ENCODE data around the gene STAMBP. TPM values are rescaled to one million over a fixed set of nuclear protein-coding genes. Genes with fewer than 3 reads are reported as not detected.

The STAMBP gene
- total and polyA plus RNA-seq, 2 of the 4 experiments (the other 2 are of a cell fraction): 29.7 to 38.7 TPM

GRCh38 chr2:73922681-73923080, 93.9 kb downstream of the STAMBP start:
- CTCF ChIA-PET: no interaction called here
- no peak overlapping the region for H3K18ac ChIP-seq (ENCODE audit: low read depth, low read length)
- no peak overlapping the region for H2BK5ac ChIP-seq (ENCODE audit: low read depth, low read length, poor library complexity, severe bottlenecking)
- no peak overlapping the region for H2BK120ac ChIP-seq (ENCODE audit: low read depth, low read length)
- H3K9me3 ChIP-seq (ENCODE audit: control insufficient read depth, insufficient read depth, low read length): no peaks in the 10 kb centered on the region
- no peak overlapping the region for H4K91ac ChIP-seq (ENCODE audit: insufficient read depth, low read depth, low read length)
- H3K4me3 ChIP-seq (ENCODE audit: insufficient read depth, low read depth, low read length): no peak overlapping the region
- no peak overlapping the region for H2BK15ac ChIP-seq (ENCODE audit: low read depth, low read length)
- no peak overlapping the region for H2AK9ac ChIP-seq (replicated peaks; ENCODE audit: low read depth, low read length, poor library complexity)
- no peaks in the 10 kb centered on the region for H3K4me1 ChIP-seq (ENCODE audit: control insufficient read depth, insufficient read depth, low read length)
- H2AFZ ChIP-seq (replicated peaks; ENCODE audit: low read length, poor library complexity): no peak overlapping the region
- no CpG with 5 or more reads among the region's 5 CpGs for WGBS, 2 experiments (ENCODE audit: extremely low coverage in 2 of 2, insufficient read length in 1 of 2)
- in situ Hi-C loops (cut with MboI; ENCODE audit: low sequenced_read_pairs) (loop anchor here (10.0 kb wide), 1 partner anchor 222 kb away; the partner anchor contains the start of gene BOLA3), intact Hi-C loops (cut with micrococcal nuclease) (loop anchor here (10.0 kb wide), 1 partner anchor 472 kb away; no protein-coding TSS in a partner anchor), dilution Hi-C loops (cut with HindIII; ENCODE audit: low sequenced_read_pairs, unreplicated experiment) (no loop called here)
- DNase-seq (no peak), ATAC-seq (ENCODE audit: low read depth) (no peak)
- no peak overlapping the region for H4K8ac ChIP-seq (ENCODE audit: low read depth in 2 of 2, low read length in 2 of 2)
- no peak overlapping the region for H3K9ac ChIP-seq (ENCODE audit: low read depth, low read length)
- H3K79me1 ChIP-seq (ENCODE audit: low read depth in 1 of 2, low read length in 2 of 2): peaks cover 0 to 11% of the 10 kb centered on the region in 2 experiments; a peak in 2 of 4 replicates
- no peaks in the 10 kb centered on the region for H3K27me3 ChIP-seq (ENCODE audit: control insufficient read depth, insufficient read depth, low read length)
- H3K36me3 ChIP-seq (ENCODE audit: control insufficient read depth, insufficient read depth, low read length): peaks cover 20% of the 10 kb centered on the region
- no peak overlapping the region for H3K4me2 ChIP-seq (ENCODE audit: low read depth, low read length)
- no peak overlapping the region for H2AK5ac ChIP-seq (ENCODE audit: low read depth, low read length)
- peaks cover 4% of the 10 kb centered on the region for H3K9me1 ChIP-seq (ENCODE audit: insufficient read depth, low read length)
- no peak overlapping the region for H2BK20ac ChIP-seq (ENCODE audit: low read depth, low read length)
- no peak overlapping the region for H3K23ac ChIP-seq (ENCODE audit: low read depth, low read length)
- BruUV-seq (replicated peaks): no TSS peak
- TF ChIP-seq MAFK (IDR thresholded peaks at IDR 0.05; ENCODE audit: low read depth, low read length): no peak
- TF ChIP-seq SMC3 (IDR thresholded peaks at IDR 0.05; ENCODE audit: low read depth, low read length): no peak
- TF ChIP-seq CHD1 (IDR thresholded peaks at IDR 0.05; ENCODE audit: low read depth, low read length): no peak
- no peak for TF ChIP-seq FOS (IDR thresholded peaks at IDR 0.05; ENCODE audit: low read depth, low read length)
- no peak for TF ChIP-seq BHLHE40 (IDR thresholded peaks at IDR 0.05; ENCODE audit: low read depth, low read length)
- TF ChIP-seq RFX5 (IDR thresholded peaks at IDR 0.05; ENCODE audit: low read depth, low read length): no peak
- no peak for TF ChIP-seq POLR2A (IDR thresholded peaks at IDR 0.05; ENCODE audit: low read depth, low read length)
- TF ChIP-seq, protein P1, sequence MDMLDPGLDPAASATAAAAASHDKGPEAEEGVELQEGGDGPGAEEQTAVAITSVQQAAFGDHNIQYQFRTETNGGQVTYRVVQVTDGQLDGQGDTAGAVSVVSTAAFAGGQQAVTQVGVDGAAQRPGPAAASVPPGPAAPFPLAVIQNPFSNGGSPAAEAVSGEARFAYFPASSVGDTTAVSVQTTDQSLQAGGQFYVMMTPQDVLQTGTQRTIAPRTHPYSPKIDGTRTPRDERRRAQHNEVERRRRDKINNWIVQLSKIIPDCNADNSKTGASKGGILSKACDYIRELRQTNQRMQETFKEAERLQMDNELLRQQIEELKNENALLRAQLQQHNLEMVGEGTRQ (IDR thresholded peaks at IDR 0.05; ENCODE audit: low read depth, low read length): no peak
- TF ChIP-seq NFE2L2 (IDR thresholded peaks at IDR 0.05; ENCODE audit: low read depth, low read length): no peak
- TF ChIP-seq, protein P2, sequence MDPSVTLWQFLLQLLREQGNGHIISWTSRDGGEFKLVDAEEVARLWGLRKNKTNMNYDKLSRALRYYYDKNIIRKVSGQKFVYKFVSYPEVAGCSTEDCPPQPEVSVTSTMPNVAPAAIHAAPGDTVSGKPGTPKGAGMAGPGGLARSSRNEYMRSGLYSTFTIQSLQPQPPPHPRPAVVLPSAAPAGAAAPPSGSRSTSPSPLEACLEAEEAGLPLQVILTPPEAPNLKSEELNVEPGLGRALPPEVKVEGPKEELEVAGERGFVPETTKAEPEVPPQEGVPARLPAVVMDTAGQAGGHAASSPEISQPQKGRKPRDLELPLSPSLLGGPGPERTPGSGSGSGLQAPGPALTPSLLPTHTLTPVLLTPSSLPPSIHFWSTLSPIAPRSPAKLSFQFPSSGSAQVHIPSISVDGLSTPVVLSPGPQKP (IDR thresholded peaks at IDR 0.05; ENCODE audit: borderline replicate concordance, low read depth, low read length): no peak
- TF ChIP-seq CTCF (conservative IDR thresholded peaks at IDR 0.05; ENCODE audit: low read depth, low read length): no peak
- TF ChIP-seq MXI1 (IDR thresholded peaks at IDR 0.05; ENCODE audit: borderline replicate concordance, low read depth, low read length): no peak
- H3K14ac ChIP-seq (replicated peaks; ENCODE audit: low read depth, low read length): no peak overlapping the region
- peaks cover 10% of the 10 kb centered on the region; the same call in 1 of the 2 replicates for H4K20me1 ChIP-seq (ENCODE audit: insufficient read depth, low read length)
- H3K27ac ChIP-seq (ENCODE audit: insufficient read depth, low read length): no peak overlapping the region
- no peak overlapping the region for H3K4ac ChIP-seq (ENCODE audit: low read depth, low read length)
- POLR2A ChIA-PET (ENCODE audit: unreplicated experiment): no interaction called here
- H4K5ac ChIP-seq (ENCODE audit: low read depth, low read length): no peak overlapping the region
- no peak overlapping the region for H3K56ac ChIP-seq (ENCODE audit: extremely low read depth, insufficient read depth, low read length)

Measured in IMR-90 (cell line).